ENCODE data around the gene CTSA.
A peak's percentile ranks its signal among the peaks of the same experiment; 100 is the strongest.

The CTSA gene

DNA sequence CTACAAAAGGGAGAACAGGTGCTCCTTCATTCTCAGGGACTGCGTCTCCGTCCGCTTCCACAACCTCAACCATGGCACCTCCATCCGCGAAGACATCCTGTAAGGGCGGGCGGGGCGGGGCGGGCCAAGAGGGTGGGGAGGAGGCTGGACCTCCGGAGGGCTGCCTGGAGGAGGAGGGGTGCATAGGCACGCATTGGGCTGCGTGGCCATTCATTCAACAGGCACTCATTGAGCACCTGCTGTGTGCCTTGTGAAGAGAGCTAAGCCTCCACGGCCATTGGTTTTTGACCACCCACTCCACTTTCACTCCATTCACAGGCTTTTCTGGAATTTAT, 33.3 kb upstream of the CTSA start:
- no peak for TF ChIP-seq CTCF (IDR thresholded peaks at IDR 0.05)
- Histone ChIP-seq H3K27ac (peak overlapping the region; percentile 55 to 90), H3K4me3 (peak overlapping the region; percentile 99)
- no peak for DNase-seq (ENCODE audit: low spot score)

GRCh38 chr20:45859916-45860315, 31.2 kb upstream of the CTSA start:
- no peak for DNase-seq (ENCODE audit: low spot score)
- Histone ChIP-seq H3K4me3 (no peak overlapping the region), H3K27ac (no peak overlapping the region)
- no peak for TF ChIP-seq CTCF (IDR thresholded peaks at IDR 0.05)

DNA sequence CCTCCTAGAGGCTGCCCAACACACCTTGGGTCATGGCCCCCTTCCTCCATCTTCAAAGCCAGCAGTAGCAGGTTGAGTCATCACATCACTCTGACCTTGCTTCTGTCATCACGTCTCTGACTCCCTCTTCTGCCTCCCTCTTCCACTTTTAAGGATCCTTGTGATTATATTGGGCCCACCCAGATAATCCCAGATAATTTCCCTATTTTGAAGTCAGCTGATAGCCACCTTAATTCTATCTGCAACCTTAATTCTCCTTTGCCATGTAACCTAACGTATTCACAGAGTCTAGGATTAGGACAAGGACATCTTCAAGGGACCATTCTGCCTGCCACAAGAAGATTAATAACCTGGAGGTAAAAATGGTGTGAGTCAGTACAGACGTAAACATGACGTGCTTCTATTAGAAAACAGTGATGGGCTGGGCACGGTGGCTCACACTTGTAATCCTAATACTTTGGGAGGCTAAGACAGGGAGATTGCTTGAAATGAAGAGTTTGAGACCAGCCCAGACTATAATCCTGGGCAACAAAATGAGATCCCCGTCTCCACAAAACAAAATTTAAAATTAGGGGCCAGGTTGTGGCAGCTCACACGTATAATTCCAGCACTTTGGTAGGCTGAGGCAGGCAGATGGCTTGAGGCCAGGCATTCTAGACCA, 30.4 kb upstream of the CTSA start:
- Histone ChIP-seq H3K27ac (no peak overlapping the region), H3K4me3 (no peak overlapping the region)
- TF ChIP-seq CTCF (IDR thresholded peaks at IDR 0.05): no peak
- no peak for DNase-seq (ENCODE audit: low spot score)

GRCh38 chr20:45861221-45862075, 29.7 kb upstream of the CTSA start:
- no peak for DNase-seq (ENCODE audit: low spot score)
- TF ChIP-seq CTCF (IDR thresholded peaks at IDR 0.05): no peak
- Histone ChIP-seq H3K4me3 (no peak overlapping the region), H3K27ac (no peak overlapping the region)

DNA sequence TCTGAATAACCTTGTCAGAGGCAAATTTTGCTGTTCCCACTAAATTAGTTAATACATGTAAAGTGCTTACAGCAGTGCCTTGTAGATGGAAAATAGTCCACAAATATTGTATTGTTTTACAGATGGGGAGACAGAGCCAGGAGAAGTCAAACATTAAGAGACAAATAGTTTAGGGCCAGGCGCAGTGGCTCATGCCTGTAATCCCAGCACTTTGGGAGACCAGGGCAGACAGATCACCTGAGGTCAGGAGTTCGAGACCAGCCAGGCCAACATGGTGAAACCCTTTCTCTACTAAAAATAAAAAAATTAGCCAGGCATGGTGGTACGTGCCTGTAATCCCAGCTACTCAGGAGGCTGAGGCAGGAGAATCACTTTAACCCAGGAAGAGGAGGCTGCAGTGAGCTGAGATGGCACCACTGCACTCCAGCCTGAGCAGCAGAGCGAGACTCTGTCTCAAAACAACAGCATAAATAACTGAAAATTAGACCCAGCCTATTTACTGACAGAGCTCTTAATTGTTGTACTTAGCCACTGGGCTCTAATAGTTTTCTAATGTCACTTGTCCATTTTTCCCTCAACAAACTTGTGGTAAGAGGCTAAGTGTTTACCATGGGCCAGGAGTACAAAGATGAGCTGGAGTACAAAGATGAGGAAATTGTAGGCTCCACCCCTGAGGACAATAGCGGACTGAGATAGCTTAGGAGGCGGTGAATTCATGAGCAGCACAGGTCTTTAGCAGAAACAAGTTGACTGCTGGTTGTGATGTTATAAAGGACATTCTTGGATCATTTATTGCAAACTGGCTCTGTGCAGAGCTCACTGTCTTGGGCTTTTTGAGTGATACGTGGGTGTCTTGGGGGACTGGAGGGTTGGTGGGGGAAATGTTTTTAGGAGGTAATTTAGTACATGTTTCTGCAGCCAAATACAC, 27.3 kb upstream of the CTSA start:
- DNase-seq (ENCODE audit: low spot score): no peak
- Histone ChIP-seq H3K27ac (no peak overlapping the region), H3K4me3 (no peak overlapping the region)
- no peak for TF ChIP-seq CTCF (IDR thresholded peaks at IDR 0.05)

DNA sequence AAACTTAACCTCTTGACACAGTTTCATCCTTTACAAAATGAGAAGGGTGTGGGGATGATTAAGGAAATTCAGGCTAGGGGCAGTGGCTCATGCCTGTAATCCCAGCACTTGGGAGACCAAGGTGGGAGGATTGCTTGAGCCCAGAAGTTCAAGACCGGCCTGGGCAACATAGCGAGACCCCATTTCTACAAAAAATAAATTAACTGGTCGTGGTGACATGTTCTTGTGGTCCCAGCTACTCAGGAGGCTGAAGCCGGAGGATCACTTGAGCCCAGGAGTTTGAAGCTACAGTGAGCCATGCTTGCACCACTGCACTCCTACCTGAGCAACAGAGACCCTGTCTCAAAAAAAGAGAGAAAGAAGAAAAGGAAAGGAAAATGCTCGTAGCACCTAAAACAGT, 24.7 kb upstream of the CTSA start:
- Histone ChIP-seq H3K27ac (no peak overlapping the region), H3K4me3 (no peak overlapping the region)
- DNase-seq (ENCODE audit: low spot score): no peak
- no peak for TF ChIP-seq CTCF (IDR thresholded peaks at IDR 0.05)
